SK-N-SH treated with all-trans-retinoic acid at 6 μM for 48 hours (cell line): ENCODE results near the gene EFNB1.

Experiments used
- ARNTL ChIP-seq: fragments of 450-650 bp; formaldehyde crosslinking; IDR thresholded peaks from 2 replicates; pipeline ENCODE4 v1.5.0; 2020; ENCODE audit warnings: low read depth, mild to moderate bottlenecking, moderate library complexity, borderline replicate concordance
- ESRRG ChIP-seq: fragments of 250-450 bp; sonication (Bioruptor Pico); IDR thresholded peaks from 2 replicates; pipeline ENCODE4 v1.6.1; 2021; ENCODE audit warnings: mild to moderate bottlenecking
- GLIS3 ChIP-seq: fragments of 250-450 bp; sonication (Bioruptor Pico); IDR thresholded peaks from 2 replicates; pipeline ENCODE4 v1.5.0; 2020; ENCODE audit warnings: mild to moderate bottlenecking, moderate library complexity
- RARB ChIP-seq: fragments of 250-450 bp; sonication (Bioruptor Pico); IDR thresholded peaks from 2 replicates; pipeline ENCODE4 v1.8.0; 2021; ENCODE audit warnings: mild to moderate bottlenecking, moderate library complexity
- TCF4 ChIP-seq: fragments of 250-450 bp; sonication (Bioruptor Pico); IDR thresholded peaks from 2 replicates; pipeline ENCODE4 v1.8.0; 2021; ENCODE audit warnings: mild to moderate bottlenecking, moderate library complexity, borderline replicate concordance
- ZFP3 ChIP-seq: fragments of 250-450 bp; sonication (Bioruptor Pico); IDR thresholded peaks from 2 replicates; pipeline ENCODE4 v1.5.0; 2020; ENCODE audit warnings: mild to moderate bottlenecking, moderate library complexity
- ZFP30 ChIP-seq: fragments of 450-650 bp; formaldehyde crosslinking; IDR thresholded peaks from 2 replicates; pipeline ENCODE4 v1.5.0; 2022; ENCODE audit warnings: mild to moderate bottlenecking, moderate library complexity
- ZNF565 ChIP-seq: fragments of 450-650 bp; formaldehyde crosslinking; conservative IDR thresholded peaks from 2 replicates; pipeline ENCODE4 v1.5.0; 2020; ENCODE audit warnings: low read depth, mild to moderate bottlenecking, moderate library complexity
- ZNF8 ChIP-seq: fragments of 450-650 bp; formaldehyde crosslinking; IDR thresholded peaks from 2 replicates; pipeline ENCODE4 v1.5.0; 2020; ENCODE audit warnings: mild to moderate bottlenecking, moderate library complexity
- TF ChIP-seq, protein P1 (sequence below): fragments of 250-450 bp; sonication (Bioruptor Pico); IDR thresholded peaks from 2 replicates; pipeline ENCODE4 v1.5.1; 2021; ENCODE audit warnings: mild to moderate bottlenecking, moderate library complexity
- TF ChIP-seq, protein P2 (sequence below): fragments of 250-450 bp; sonication (Bioruptor Pico); IDR thresholded peaks from 2 replicates; pipeline ENCODE4 v1.5.1; 2020; ENCODE audit warnings: low read depth, mild to moderate bottlenecking, moderate library complexity
- TF ChIP-seq, protein P3 (sequence below): fragments of 250-450 bp; sonication (Bioruptor Pico); IDR thresholded peaks from 2 replicates; pipeline ENCODE4 v1.8.0; 2020; ENCODE audit warnings: mild to moderate bottlenecking, moderate library complexity, borderline replicate concordance

GRCh38 chrX:68837119-68837518, 8.3 kb downstream of the EFNB1 start:
- no peak for TF ChIP-seq ZNF565 (CRISPR knock-in tag)
- TF ChIP-seq ZFP30 (CRISPR knock-in tag) = no peak
- TF ChIP-seq ZFP3 = no peak
- TF ChIP-seq, protein P1, sequence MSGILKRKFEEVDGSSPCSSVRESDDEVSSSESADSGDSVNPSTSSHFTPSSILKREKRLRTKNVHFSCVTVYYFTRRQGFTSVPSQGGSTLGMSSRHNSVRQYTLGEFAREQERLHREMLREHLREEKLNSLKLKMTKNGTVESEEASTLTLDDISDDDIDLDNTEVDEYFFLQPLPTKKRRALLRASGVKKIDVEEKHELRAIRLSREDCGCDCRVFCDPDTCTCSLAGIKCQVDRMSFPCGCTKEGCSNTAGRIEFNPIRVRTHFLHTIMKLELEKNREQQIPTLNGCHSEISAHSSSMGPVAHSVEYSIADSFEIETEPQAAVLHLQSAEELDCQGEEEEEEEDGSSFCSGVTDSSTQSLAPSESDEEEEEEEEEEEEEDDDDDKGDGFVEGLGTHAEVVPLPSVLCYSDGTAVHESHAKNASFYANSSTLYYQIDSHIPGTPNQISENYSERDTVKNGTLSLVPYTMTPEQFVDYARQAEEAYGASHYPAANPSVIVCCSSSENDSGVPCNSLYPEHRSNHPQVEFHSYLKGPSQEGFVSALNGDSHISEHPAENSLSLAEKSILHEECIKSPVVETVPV = no peak
- TF ChIP-seq ZNF8 = no peak
- TF ChIP-seq, protein P2, sequence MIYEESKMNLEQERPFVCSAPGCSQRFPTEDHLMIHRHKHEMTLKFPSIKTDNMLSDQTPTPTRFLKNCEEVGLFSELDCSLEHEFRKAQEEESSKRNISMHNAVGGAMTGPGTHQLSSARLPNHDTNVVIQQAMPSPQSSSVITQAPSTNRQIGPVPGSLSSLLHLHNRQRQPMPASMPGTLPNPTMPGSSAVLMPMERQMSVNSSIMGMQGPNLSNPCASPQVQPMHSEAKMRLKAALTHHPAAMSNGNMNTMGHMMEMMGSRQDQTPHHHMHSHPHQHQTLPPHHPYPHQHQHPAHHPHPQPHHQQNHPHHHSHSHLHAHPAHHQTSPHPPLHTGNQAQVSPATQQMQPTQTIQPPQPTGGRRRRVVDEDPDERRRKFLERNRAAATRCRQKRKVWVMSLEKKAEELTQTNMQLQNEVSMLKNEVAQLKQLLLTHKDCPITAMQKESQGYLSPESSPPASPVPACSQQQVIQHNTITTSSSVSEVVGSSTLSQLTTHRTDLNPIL (CRISPR knock-in tag) = no peak
- TF ChIP-seq, protein P3, sequence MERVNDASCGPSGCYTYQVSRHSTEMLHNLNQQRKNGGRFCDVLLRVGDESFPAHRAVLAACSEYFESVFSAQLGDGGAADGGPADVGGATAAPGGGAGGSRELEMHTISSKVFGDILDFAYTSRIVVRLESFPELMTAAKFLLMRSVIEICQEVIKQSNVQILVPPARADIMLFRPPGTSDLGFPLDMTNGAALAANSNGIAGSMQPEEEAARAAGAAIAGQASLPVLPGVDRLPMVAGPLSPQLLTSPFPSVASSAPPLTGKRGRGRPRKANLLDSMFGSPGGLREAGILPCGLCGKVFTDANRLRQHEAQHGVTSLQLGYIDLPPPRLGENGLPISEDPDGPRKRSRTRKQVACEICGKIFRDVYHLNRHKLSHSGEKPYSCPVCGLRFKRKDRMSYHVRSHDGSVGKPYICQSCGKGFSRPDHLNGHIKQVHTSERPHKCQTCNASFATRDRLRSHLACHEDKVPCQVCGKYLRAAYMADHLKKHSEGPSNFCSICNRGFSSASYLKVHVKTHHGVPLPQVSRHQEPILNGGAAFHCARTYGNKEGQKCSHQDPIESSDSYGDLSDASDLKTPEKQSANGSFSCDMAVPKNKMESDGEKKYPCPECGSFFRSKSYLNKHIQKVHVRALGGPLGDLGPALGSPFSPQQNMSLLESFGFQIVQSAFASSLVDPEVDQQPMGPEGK = no peak
- no peak for TF ChIP-seq ESRRG
- no peak for TF ChIP-seq TCF4 (CRISPR knock-in tag)
- no peak for TF ChIP-seq RARB (CRISPR knock-in tag)
- TF ChIP-seq ARNTL = no peak
- TF ChIP-seq GLIS3 (CRISPR knock-in tag) = no peak
